Esophagus muscularis mucosa (tissue), 4 donors: ENCODE data around the gene ANKS1A.

Experiments used
- CTCF ChIP-seq, 3 experiments: fragments of 200-600 bp in 2 of 3; fragments of 450-650 bp in 1 of 3; sonication (generic) in 2 of 3; IDR thresholded peaks; one replicate each; pipeline ENCODE4 v1.5.1; 2017 to 2019; ENCODE audit warnings: antibody characterized with exemption in 3 of 3, mild to moderate bottlenecking in 2 of 3, moderate library complexity in 1 of 3
- EP300 ChIP-seq: sonication (generic); formaldehyde crosslinking; IDR thresholded peaks from one replicate; pipeline ENCODE4 v1.6.1; 2017; ENCODE audit warnings: antibody characterized with exemption
- POLR2A ChIP-seq: fragments of 450-650 bp; IDR thresholded peaks from one replicate; pipeline ENCODE4 v1.6.1; 2017; ENCODE audit warnings: antibody characterized with exemption, moderate library complexity, mild to moderate bottlenecking, low read depth
- POLR2AphosphoS5 ChIP-seq, 2 donors: sonication (generic); formaldehyde crosslinking; IDR thresholded peaks; one replicate each; pipeline ENCODE4 v1.6.1; 2017; ENCODE audit warnings: antibody characterized with exemption in 2 of 2

- TF ChIP-seq POLR2A (no peak), POLR2AphosphoS5 (IDR thresholded peaks at IDR 0.05) (peak; percentile 13 to 21), CTCF (IDR thresholded peaks at IDR 0.05) (peak; percentile 77 to 91 (median 86)), EP300 (no peak)
Observed at GRCh38 chr6:34986845-34987246, 97.8 kb downstream of the ANKS1A start.
